GM12875 (cell line): ENCODE results near the gene RGS7BP.

Source experiments
- H3K4me3 ChIP-seq: one replicate; pipeline ENCODE4 v1.5.1; 2011; ENCODE audit warnings: low read depth, low read length, control low read depth
- CTCF ChIP-seq: IDR thresholded peaks from 2 replicates; pipeline ENCODE4 v1.5.1; 2011; ENCODE audit warnings: low read depth, mild to moderate bottlenecking, control low read depth, inconsistent platforms, low read length, moderate library complexity, borderline replicate concordance; ENCODE audit not compliant: insufficient read depth

The RGS7BP gene

GRCh38 chr5:64497386-64497785 lies 8.4 kb upstream of the RGS7BP start:
- H3K4me3 ChIP-seq = no peak overlapping the region
- no peak for TF ChIP-seq CTCF

GRCh38 chr5:64502196-64502595 lies 3.6 kb upstream of the RGS7BP start:
- H3K4me3 ChIP-seq = no peak overlapping the region
- TF ChIP-seq CTCF = no peak

GRCh38 chr5:64506567-64507263 lies 900 bp downstream of the RGS7BP start:
- H3K4me3 ChIP-seq = no peak overlapping the region
- TF ChIP-seq CTCF = 0 out of 2 replicates have a peak, but pooled peaks have one; percentile 7

- H3K4me3 ChIP-seq = no peak overlapping the region
- no peak for TF ChIP-seq CTCF
Observed at GRCh38 chr5:64507264-64507605, 1.4 kb downstream of the RGS7BP start.

- no peak overlapping the region for H3K4me3 ChIP-seq
- TF ChIP-seq CTCF = no peak
Observed at GRCh38 chr5:64509828-64510227, 4.0 kb downstream of the RGS7BP start.

GRCh38 chr5:64513492-64513891 lies 7.7 kb downstream of the RGS7BP start:
- no peak overlapping the region for H3K4me3 ChIP-seq
- no peak for TF ChIP-seq CTCF

GRCh38 chr5:64514612-64515011 lies 8.8 kb downstream of the RGS7BP start:
- no peak for TF ChIP-seq CTCF
- no peak overlapping the region for H3K4me3 ChIP-seq
